ENCODE data around the gene LTBP2. TPM values are rescaled to one million over a fixed set of nuclear protein-coding genes. Genes with fewer than 3 reads are reported as not detected.

Gene LTBP2
- total RNA-seq, 2 donors from 2014 or later, result 674 to 973 TPM

DNA sequence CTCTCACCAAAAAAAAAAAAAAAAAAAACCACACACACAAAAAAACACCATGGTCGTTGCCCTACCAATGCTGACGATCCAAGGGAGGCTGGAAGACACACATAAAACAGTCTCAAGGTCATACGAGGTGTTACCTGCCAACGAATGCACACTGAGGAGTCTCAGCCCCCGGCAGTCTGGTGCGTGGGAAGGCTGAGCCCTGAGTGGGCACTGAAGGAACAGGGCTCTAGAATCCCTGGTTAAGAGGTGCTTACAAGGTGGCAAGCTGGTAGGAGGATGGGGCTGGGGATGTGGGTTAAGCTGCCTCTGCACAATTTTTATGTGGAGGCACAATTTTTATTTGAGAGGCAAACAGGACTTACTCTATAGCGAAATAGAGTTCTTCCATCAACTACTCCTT, 7.9 kb downstream of the LTBP2 start:
- Histone ChIP-seq H3K9me3 (no peaks in the 10 kb centered on the region), H3K27me3 (replicated peaks; ENCODE audit: insufficient read depth) (no peaks in the 10 kb centered on the region), H3K36me3 (peaks cover 21% of the 10 kb centered on the region), H3K27ac (peak overlapping the region; percentile 71 to 74), H3K4me1 (ENCODE audit: control insufficient read depth in 1 of 2, low read depth in 2 of 2) (peaks cover 42 to 86% of the 10 kb centered on the region in 2 donors), H3K4me3 (no peak overlapping the region)
- ATAC-seq (ENCODE audit: insufficient number of reproducible peaks, low FRiP score, low read depth) (no peak), DNase-seq (ENCODE audit: low spot score) (no peak)
- TF ChIP-seq, protein P1, sequence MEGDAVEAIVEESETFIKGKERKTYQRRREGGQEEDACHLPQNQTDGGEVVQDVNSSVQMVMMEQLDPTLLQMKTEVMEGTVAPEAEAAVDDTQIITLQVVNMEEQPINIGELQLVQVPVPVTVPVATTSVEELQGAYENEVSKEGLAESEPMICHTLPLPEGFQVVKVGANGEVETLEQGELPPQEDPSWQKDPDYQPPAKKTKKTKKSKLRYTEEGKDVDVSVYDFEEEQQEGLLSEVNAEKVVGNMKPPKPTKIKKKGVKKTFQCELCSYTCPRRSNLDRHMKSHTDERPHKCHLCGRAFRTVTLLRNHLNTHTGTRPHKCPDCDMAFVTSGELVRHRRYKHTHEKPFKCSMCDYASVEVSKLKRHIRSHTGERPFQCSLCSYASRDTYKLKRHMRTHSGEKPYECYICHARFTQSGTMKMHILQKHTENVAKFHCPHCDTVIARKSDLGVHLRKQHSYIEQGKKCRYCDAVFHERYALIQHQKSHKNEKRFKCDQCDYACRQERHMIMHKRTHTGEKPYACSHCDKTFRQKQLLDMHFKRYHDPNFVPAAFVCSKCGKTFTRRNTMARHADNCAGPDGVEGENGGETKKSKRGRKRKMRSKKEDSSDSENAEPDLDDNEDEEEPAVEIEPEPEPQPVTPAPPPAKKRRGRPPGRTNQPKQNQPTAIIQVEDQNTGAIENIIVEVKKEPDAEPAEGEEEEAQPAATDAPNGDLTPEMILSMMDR (IDR thresholded peaks at IDR 0.05), result no peak

DNA sequence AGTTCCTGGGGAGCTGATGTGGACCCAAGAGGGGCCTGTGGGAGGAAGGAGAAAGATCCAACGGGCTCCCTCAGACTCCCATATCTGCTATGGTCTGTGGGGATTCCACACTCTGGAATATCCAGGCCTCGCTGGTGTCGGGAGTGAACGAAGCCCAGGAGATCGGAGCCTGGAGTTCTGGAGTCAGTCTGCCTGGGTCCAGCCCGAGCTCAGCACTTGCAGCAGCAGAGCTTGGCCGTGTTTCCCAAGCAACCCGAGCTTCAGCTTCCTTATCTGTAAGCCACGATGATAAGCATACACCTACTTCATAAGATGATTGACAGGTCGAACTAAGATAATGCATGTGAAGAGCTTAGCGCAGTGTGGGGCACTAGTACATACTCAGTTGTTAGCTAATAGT, 10.1 kb downstream of the LTBP2 start:
- Histone ChIP-seq H3K4me3 (no peak overlapping the region), H3K27me3 (replicated peaks; ENCODE audit: insufficient read depth) (no peaks in the 10 kb centered on the region), H3K9me3 (no peaks in the 10 kb centered on the region), H3K27ac (peak overlapping the region; percentile 69 to 96), H3K36me3 (peaks cover 21% of the 10 kb centered on the region), H3K4me1 (ENCODE audit: control insufficient read depth in 1 of 2, low read depth in 2 of 2) (peaks cover 42 to 90% of the 10 kb centered on the region in 2 donors)
- TF ChIP-seq, protein P1 (IDR thresholded peaks at IDR 0.05), result no peak
- DNase-seq (ENCODE audit: low spot score) (no peak), ATAC-seq (ENCODE audit: insufficient number of reproducible peaks, low FRiP score, low read depth) (no peak)

DNA sequence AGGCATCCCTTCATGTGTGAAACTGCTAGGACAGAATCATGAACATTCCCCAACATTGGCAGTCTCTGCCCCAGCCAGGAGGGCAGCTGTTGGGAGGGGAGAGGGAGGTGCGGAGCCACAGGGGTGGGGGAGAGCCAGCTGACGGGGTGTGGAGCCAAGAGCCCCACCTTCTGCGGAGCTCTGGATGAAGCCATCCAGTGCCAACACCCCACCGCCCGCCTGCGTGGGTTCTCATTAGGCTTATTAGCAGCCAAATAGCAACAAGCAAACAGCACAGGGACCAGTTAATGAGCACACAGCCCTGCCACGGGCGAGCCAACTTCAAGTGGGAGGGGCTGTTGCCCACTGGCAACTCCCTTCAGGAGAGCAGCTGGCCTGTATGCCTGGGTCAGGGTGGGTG, 12.1 kb downstream of the LTBP2 start:
- H3K4me1 ChIP-seq (ENCODE audit: control insufficient read depth in 1 of 2, low read depth in 2 of 2), result peaks cover 36 to 88% of the 10 kb centered on the region in 2 donors
- H3K9me3 ChIP-seq, result no peaks in the 10 kb centered on the region
- peak overlapping the region; percentile 19 for H3K4me3 ChIP-seq
- ATAC-seq (ENCODE audit: insufficient number of reproducible peaks, low FRiP score, low read depth), result no peak
- TF ChIP-seq, protein P1 (IDR thresholded peaks at IDR 0.05), result no peak
- H3K27ac ChIP-seq, result peak overlapping the region; percentile 69 to 96
- H3K36me3 ChIP-seq, result peaks cover 21% of the 10 kb centered on the region
- no peak for DNase-seq (ENCODE audit: low spot score)
- no peaks in the 10 kb centered on the region for H3K27me3 ChIP-seq (replicated peaks; ENCODE audit: insufficient read depth)

DNA sequence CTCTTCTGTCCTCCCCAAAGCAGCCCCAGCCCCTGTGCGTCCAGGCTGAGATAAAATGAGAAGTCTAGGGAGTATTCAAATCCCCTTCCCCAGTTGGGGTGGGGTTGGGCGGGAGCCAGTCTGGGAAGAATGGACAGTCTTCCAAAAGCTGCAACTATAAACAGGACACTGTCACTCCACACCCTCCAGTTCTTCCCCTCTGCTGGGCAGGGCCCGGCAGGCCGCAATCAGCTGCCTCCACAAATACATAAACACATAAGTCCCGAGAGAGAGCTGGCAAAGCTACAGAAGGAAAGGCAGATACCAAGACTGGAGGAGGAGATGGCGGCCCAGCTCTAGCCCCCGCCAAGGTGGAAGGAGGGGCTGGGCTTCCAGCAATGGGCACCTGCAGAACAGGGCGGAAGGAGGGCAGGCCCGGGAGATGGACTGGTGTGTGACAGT, 12.7 kb downstream of the LTBP2 start:
- Histone ChIP-seq H3K4me3 (peak overlapping the region; percentile 19), H3K27ac (peak overlapping the region; percentile 69 to 96), H3K36me3 (peaks cover 21% of the 10 kb centered on the region), H3K9me3 (no peaks in the 10 kb centered on the region), H3K4me1 (ENCODE audit: control insufficient read depth in 1 of 2, low read depth in 2 of 2) (peaks cover 39 to 88% of the 10 kb centered on the region in 2 donors), H3K27me3 (replicated peaks; ENCODE audit: insufficient read depth) (no peaks in the 10 kb centered on the region)
- ATAC-seq (ENCODE audit: insufficient number of reproducible peaks, low FRiP score, low read depth) (no peak), DNase-seq (ENCODE audit: low spot score) (no peak)
- TF ChIP-seq, protein P1 (IDR thresholded peaks at IDR 0.05), result no peak

DNA sequence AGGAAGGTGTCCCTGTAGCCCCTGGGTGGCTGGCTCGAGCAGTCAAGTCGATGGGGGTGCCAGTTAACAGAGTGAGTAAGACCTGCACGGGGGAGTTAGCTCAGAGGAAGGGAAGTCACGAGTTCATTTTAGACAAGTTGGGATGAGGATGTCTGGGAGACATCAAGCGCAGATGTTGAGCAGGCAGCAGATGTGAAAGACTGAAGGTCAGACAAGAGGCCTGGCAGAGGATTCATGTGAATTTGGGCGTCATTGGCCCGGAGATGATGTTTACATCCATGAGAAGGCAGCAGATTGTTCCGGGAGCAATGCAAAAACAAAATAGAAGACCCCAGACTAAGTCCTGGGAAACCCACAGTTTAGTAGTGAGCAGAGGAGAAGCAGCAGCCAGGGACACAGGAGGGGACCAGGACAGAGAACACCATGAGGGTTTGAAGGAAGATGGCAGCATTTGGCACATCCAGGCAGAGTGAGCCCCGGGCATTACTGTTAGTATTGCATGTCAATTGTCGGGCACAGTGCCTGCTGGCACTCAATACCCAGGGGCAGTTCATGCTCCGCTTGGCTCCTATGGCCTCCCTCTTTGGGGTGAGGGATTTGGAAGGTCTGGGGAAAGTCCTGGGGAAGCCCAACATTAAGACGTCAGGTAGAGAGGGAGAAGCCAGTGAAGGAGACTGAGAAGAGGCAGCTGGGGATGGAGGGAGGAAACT, 15.1 kb downstream of the LTBP2 start:
- Histone ChIP-seq H3K9me3 (no peaks in the 10 kb centered on the region), H3K4me3 (no peak overlapping the region), H3K27ac (peak overlapping the region; percentile 89 to 96), H3K36me3 (peaks cover 11% of the 10 kb centered on the region), H3K4me1 (ENCODE audit: control insufficient read depth in 1 of 2, low read depth in 2 of 2) (peaks cover 63 to 98% of the 10 kb centered on the region in 2 donors), H3K27me3 (replicated peaks; ENCODE audit: insufficient read depth) (no peaks in the 10 kb centered on the region)
- ATAC-seq (ENCODE audit: insufficient number of reproducible peaks, low FRiP score, low read depth) (no peak), DNase-seq (ENCODE audit: low spot score) (no peak)
- TF ChIP-seq, protein P1 (IDR thresholded peaks at IDR 0.05), result no peak
